Ovary (tissue), 3 donors: ENCODE data around the gene KCNAB1.

Experiments
- POLR2A ChIP-seq: fragments of 450-650 bp; IDR thresholded peaks from one replicate; pipeline ENCODE4 v1.6.1; 2017; ENCODE audit warnings: antibody characterized with exemption, mild to moderate bottlenecking, moderate library complexity
- TF ChIP-seq, protein P1 (sequence below), 3 donors: fragments of 450-650 bp in 2 of 3; fragments of 200-600 bp in 1 of 3; IDR thresholded peaks; one replicate each; pipeline versions ENCODE4 v1.5.1 to v1.8.0; 2016 to 2022; ENCODE audit warnings: antibody characterized with exemption in 3 of 3, mild to moderate bottlenecking in 1 of 3
- donor health status: DM: no; HTN: no; CAD: no.

DNA sequence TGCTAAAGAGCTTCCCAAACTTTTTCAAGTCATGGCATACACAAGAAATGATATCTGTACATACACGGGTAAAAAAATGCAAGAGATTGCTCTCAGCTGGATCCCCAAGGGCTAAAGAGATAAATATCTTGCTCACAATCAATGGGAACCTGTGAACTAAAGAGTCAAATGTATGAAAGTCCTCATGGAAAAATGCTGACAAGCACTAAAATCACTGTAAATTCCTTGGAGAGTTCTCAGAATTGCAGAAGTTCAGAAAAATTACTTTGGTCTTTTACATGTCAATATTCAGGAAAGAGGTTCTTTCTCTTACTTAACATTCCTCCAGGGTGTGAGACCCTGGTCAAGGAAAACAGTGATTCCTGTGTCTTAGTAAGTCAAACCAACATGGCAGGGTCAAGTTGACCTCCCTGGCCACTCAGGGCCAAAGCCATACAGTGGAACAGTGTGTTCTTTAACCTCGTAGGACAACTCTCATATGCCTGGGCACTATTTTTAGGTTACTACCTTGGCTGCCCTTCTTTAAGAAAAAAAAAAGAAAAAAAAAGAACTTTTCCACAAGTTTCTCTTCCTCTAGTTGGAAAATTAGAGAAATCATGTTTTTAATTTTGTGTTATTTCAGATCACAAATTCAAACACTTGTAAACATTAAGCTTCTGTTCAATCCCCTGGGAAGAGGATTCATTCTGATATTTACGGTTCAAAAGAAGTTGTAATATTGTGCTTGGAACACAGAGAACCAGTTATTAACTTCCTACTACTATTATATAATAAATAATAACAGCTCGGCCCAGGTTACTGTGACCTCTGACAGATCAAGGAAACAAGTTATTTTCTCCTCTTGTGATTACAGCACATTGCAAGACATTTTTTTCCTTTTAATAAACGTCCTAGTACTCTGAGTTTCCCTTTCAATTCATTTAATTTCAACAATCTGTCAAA is 422.0 kb downstream of the KCNAB1 start:
- TF ChIP-seq, protein P1, sequence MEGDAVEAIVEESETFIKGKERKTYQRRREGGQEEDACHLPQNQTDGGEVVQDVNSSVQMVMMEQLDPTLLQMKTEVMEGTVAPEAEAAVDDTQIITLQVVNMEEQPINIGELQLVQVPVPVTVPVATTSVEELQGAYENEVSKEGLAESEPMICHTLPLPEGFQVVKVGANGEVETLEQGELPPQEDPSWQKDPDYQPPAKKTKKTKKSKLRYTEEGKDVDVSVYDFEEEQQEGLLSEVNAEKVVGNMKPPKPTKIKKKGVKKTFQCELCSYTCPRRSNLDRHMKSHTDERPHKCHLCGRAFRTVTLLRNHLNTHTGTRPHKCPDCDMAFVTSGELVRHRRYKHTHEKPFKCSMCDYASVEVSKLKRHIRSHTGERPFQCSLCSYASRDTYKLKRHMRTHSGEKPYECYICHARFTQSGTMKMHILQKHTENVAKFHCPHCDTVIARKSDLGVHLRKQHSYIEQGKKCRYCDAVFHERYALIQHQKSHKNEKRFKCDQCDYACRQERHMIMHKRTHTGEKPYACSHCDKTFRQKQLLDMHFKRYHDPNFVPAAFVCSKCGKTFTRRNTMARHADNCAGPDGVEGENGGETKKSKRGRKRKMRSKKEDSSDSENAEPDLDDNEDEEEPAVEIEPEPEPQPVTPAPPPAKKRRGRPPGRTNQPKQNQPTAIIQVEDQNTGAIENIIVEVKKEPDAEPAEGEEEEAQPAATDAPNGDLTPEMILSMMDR (IDR thresholded peaks at IDR 0.05) = no peak
- TF ChIP-seq POLR2A = no peak
